K562 (cell line): ENCODE measurements around the gene MRPL19. TPM values are rescaled to one million over a fixed set of nuclear protein-coding genes. Genes with fewer than 3 reads are reported as not detected.

Experiments
- MAZ ChIP-seq, 2 experiments: fragments of 450-650 bp in 1 of 2; sonication (generic) in 1 of 2; formaldehyde crosslinking; IDR thresholded peaks in 1 of 2; conservative IDR thresholded peaks in 1 of 2; 2 replicates each; pipeline versions ENCODE4 v1.4.0 to v1.5.0; 2020; ENCODE audit warnings: mild to moderate bottlenecking in 1 of 2, missing genetic modification reagents in 1 of 2
- NFE2L1 ChIP-seq: fragments of 450-650 bp; IDR thresholded peaks from 2 replicates; pipeline ENCODE4 v1.6.1; 2016; ENCODE audit warnings: missing genetic modification characterization, low read depth, mild to moderate bottlenecking, missing compliant biosample characterization, moderate library complexity, borderline replicate concordance
- RBBP5 ChIP-seq: fragments of 200-600 bp; sonication (generic); IDR thresholded peaks from 2 replicates; pipeline ENCODE4 v1.6.1; 2012; ENCODE audit warnings: borderline replicate concordance, mild to moderate bottlenecking, low read length, control low read depth, inconsistent platforms; ENCODE audit not compliant: insufficient read depth, poor library complexity, severe bottlenecking
- RBM39 ChIP-seq: fragments of 200-400 bp; formaldehyde crosslinking; optimal IDR thresholded peaks from 2 replicates; pipeline ENCODE3; 2018; ENCODE audit warnings: low read depth, low read length
- SRSF1 ChIP-seq: fragments of 200-400 bp; formaldehyde crosslinking; IDR thresholded peaks from 2 replicates; pipeline ENCODE4 v1.6.1; 2017; ENCODE audit warnings: mild to moderate bottlenecking, low read depth, low read length, moderate library complexity
- ZNF384 ChIP-seq: IDR thresholded peaks from 2 replicates; pipeline ENCODE4 v1.6.1; 2012; ENCODE audit warnings: low read depth, low read length, improper control_type of control experiment
- ZNF584 ChIP-seq: fragments of 200-800 bp; sonication (Bioruptor generic); IDR thresholded peaks from 2 replicates; pipeline ENCODE4 v1.6.1; 2016; ENCODE audit warnings: low read depth, mild to moderate bottlenecking, missing genetic modification characterization, missing compliant biosample characterization
- polyA plus RNA-seq, 8 experiments: library from polyadenylated mRNA; depleted of rRNA in 4 of 8; stranded (reverse) in 5 of 8; unstranded in 3 of 8; fragments of >200 nt; fragmentation: Nextera tagmentation in 2 of 8; fragmentation: Illumina TruSeq in 1 of 8; extraction: Ambion mirVana in 2 of 8; extraction: Trizol in 1 of 8; gene quantifications; 2 replicates each; pipeline versions ENCODE4 v1.2.1 to v1.2.3, GENCODE V29; 2011 to 2014; ENCODE audit warnings: inconsistent platforms in 1 of 8, missing spikeins in 1 of 8
- total RNA-seq, 7 experiments: library from RNA; depleted of rRNA in 6 of 7; stranded (reverse); fragments of >200 nt in 6 of 7; fragmentation: Illumina TruSeq in 2 of 7; extraction: Trizol in 2 of 7; gene quantifications; 2 replicates each; pipeline versions ENCODE4 v1.2.1 to v1.2.3, GENCODE V29; 2011 to 2021; ENCODE audit warnings: low replicate concordance in 1 of 7
- TF ChIP-seq, protein P1 (sequence below): fragments of 450-650 bp; IDR thresholded peaks from 2 replicates; pipeline ENCODE4 v1.6.1; 2018; ENCODE audit warnings: mild to moderate bottlenecking, low read depth; ENCODE audit not compliant: partially characterized antibody
- TF ChIP-seq, protein P2 (sequence below): fragments of 250-450 bp; sonication (Bioruptor Pico); IDR thresholded peaks from 2 replicates; pipeline ENCODE4 v1.4.0; 2020; ENCODE audit warnings: mild to moderate bottlenecking
- TF ChIP-seq, protein P3 (sequence below): fragments of 250-450 bp; sonication (Bioruptor Pico); IDR thresholded peaks from 2 replicates; pipeline ENCODE4 v1.8.0; 2022; ENCODE audit warnings: moderate library complexity, mild to moderate bottlenecking, inconsistent platforms
- TF ChIP-seq, protein P4 (sequence below), 3 experiments: fragments of 200-800 bp in 1 of 3; sonication (Bioruptor generic) in 1 of 3; sonication (generic) in 1 of 3; formaldehyde crosslinking in 1 of 3; IDR thresholded peaks; 2 replicates each; pipeline versions ENCODE4 v1.6.1 to v1.8.0; 2016 to 2022; ENCODE audit warnings: mild to moderate bottlenecking in 2 of 3, missing compliant biosample characterization in 2 of 3, missing genetic modification characterization in 2 of 3, missing genetic modification reagents in 1 of 3
- TF ChIP-seq, protein P5 (sequence below): fragments of 450-650 bp; IDR thresholded peaks from 2 replicates; pipeline ENCODE4 v1.6.1; 2016; ENCODE audit warnings: antibody characterized with exemption
- TF ChIP-seq, protein P6 (sequence below): sonication (generic); formaldehyde crosslinking; IDR thresholded peaks from 2 replicates; pipeline ENCODE4 v1.8.1; 2022; ENCODE audit warnings: missing genetic modification reagents
- TF ChIP-seq, protein P7 (sequence below): sonication (generic); formaldehyde crosslinking; IDR thresholded peaks from 2 replicates; pipeline ENCODE4 v1.9.0; 2022; ENCODE audit warnings: mild to moderate bottlenecking, missing genetic modification reagents

Gene MRPL19
- total and polyA plus RNA-seq, 9 of the 15 experiments (the other 6 are each of a cell fraction or from before 2014, with no cell fraction given), result 9.7 to 65.9 (median 56.1) TPM

DNA sequence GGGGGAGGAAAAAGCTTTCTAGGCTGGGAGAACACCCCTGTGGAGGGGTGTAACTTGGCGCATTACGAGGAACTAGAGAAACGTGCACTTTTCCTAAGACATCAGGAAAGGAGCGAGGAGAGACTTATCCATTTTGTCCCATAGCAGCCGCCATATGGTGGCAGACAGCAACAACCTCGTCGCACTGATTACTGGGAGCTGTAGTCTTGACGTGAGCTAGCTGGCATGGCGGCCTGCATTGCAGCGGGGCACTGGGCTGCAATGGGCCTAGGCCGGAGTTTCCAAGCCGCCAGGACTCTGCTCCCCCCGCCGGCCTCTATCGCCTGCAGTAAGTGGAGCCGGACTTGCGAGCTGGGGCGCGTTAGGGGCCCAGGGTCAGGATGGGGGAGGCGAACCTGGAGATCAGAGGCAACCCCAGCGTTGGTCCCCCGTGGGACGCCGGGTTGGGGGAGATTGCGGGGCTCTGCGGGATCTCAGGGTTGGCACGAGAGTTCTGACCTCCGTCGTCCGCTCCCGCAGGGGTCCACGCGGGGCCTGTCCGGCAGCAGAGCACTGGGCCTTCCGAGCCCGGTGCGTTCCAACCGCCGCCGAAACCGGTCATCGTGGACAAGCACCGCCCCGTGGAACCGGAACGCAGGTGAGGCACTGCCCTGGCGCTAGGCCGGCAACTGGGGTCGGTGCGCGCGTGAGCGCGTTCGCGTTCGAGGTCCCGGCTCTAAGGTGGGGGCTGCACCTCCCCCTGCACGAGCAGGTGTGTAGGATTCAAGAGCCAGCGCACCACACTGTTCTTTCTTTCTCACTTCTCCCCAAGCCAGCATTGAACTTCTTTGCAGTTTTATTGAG lies at the start of gene MRPL19 (continued):
- TF ChIP-seq, protein P1, sequence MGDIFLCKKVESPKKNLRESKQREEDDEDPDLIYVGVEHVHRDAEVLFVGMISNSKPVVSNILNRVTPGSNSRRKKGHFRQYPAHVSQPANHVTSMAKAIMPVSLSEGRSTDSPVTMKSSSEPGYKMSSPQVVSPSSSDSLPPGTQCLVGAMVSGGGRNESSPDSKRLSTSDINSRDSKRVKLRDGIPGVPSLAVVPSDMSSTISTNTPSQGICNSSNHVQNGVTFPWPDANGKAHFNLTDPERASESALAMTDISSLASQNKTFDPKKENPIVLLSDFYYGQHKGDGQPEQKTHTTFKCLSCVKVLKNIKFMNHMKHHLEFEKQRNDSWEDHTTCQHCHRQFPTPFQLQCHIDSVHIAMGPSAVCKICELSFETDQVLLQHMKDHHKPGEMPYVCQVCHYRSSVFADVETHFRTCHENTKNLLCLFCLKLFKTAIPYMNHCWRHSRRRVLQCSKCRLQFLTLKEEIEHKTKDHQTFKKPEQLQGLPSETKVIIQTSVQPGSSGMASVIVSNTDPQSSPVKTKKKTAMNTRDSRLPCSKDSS, result no peak
- TF ChIP-seq, protein P2, sequence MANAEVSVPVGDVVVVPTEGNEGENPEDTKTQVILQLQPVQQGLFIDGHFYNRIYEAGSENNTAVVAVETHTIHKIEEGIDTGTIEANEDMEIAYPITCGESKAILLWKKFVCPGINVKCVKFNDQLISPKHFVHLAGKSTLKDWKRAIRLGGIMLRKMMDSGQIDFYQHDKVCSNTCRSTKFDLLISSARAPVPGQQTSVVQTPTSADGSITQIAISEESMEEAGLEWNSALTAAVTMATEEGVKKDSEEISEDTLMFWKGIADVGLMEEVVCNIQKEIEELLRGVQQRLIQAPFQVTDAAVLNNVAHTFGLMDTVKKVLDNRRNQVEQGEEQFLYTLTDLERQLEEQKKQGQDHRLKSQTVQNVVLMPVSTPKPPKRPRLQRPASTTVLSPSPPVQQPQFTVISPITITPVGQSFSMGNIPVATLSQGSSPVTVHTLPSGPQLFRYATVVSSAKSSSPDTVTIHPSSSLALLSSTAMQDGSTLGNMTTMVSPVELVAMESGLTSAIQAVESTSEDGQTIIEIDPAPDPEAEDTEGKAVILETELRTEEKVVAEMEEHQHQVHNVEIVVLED (CRISPR knock-in tag), result 0 out of 2 replicates have a peak, but pooled peaks have one; percentile 18
- no peak for TF ChIP-seq ZNF384
- TF ChIP-seq, protein P3, sequence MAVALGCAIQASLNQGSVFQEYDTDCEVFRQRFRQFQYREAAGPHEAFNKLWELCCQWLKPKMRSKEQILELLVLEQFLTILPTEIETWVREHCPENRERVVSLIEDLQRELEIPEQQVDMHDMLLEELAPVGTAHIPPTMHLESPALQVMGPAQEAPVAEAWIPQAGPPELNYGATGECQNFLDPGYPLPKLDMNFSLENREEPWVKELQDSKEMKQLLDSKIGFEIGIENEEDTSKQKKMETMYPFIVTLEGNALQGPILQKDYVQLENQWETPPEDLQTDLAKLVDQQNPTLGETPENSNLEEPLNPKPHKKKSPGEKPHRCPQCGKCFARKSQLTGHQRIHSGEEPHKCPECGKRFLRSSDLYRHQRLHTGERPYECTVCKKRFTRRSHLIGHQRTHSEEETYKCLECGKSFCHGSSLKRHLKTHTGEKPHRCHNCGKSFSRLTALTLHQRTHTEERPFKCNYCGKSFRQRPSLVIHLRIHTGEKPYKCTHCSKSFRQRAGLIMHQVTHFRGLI (CRISPR knock-in tag), result no peak
- TF ChIP-seq, protein P4, sequence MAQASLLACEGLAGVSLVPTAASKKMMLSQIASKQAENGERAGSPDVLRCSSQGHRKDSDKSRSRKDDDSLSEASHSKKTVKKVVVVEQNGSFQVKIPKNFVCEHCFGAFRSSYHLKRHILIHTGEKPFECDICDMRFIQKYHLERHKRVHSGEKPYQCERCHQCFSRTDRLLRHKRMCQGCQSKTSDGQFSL (CRISPR knock-in tag; IDR thresholded peaks at IDR 0.05), result peak; percentile 52; the same call in 1 of the 2 replicates
- TF ChIP-seq, protein P4 (tag; IDR thresholded peaks at IDR 0.05), result no peak
- TF ChIP-seq MAZ (CRISPR knock-in tag; conservative IDR thresholded peaks at IDR 0.05 in 1 of 2, IDR thresholded peaks at IDR 0.05 in 1 of 2), result peak; percentile 57 to 63; a peak in 3 of 4 replicates
- TF ChIP-seq, protein P5, sequence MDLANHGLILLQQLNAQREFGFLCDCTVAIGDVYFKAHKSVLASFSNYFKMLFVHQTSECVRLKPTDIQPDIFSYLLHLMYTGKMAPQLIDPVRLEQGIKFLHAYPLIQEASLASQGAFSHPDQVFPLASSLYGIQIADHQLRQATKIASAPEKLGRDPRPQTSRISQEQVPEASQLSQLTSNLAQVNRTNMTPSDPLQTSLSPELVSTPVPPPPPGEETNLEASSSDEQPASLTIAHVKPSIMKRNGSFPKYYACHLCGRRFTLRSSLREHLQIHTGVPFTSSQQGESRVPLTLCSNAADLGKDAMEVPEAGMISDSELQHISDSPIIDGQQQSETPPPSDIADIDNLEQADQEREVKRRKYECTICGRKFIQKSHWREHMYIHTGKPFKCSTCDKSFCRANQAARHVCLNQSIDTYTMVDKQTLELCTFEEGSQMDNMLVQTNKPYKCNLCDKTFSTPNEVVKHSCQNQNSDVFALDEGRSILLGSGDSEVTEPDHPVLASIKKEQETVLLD, result no peak
- TF ChIP-seq SRSF1, result no peak
- TF ChIP-seq, protein P6, sequence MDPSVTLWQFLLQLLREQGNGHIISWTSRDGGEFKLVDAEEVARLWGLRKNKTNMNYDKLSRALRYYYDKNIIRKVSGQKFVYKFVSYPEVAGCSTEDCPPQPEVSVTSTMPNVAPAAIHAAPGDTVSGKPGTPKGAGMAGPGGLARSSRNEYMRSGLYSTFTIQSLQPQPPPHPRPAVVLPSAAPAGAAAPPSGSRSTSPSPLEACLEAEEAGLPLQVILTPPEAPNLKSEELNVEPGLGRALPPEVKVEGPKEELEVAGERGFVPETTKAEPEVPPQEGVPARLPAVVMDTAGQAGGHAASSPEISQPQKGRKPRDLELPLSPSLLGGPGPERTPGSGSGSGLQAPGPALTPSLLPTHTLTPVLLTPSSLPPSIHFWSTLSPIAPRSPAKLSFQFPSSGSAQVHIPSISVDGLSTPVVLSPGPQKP, result no peak
- no peak for TF ChIP-seq RBM39
- peak; percentile 87 for TF ChIP-seq RBBP5
- no peak for TF ChIP-seq ZNF584 (CRISPR knock-in tag)
- TF ChIP-seq NFE2L1, result no peak
- TF ChIP-seq, protein P7, sequence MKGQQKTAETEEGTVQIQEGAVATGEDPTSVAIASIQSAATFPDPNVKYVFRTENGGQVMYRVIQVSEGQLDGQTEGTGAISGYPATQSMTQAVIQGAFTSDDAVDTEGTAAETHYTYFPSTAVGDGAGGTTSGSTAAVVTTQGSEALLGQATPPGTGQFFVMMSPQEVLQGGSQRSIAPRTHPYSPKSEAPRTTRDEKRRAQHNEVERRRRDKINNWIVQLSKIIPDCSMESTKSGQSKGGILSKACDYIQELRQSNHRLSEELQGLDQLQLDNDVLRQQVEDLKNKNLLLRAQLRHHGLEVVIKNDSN, result no peak
